GM21723 (cell line): ENCODE data around the gene PROCA1.

Source experiments
- ATAC-seq: cut with Tn5 transposase; IDR thresholded peaks from one replicate; pipeline ENCODE4 v1.9.1; 2021; ENCODE audit warnings: mild to moderate bottlenecking, moderate library complexity; ENCODE audit not compliant: unreplicated experiment

The PROCA1 gene, protein sequence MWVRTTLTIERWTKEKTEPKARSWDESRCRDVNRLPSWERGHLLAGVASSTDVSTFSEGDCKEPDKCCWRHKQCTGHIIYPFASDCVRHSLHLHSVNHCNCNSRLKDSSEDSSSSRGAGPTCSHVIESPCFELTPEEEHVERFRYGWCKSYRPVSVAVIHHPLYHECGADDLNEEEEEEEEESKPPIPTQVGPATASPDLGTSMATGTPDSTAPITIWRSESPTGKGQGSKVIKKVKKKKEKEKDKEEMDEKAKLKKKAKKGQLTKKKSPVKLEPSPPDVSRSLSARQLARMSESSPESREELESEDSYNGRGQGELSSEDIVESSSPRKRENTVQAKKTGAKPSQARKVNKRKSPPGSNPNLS

DNA sequence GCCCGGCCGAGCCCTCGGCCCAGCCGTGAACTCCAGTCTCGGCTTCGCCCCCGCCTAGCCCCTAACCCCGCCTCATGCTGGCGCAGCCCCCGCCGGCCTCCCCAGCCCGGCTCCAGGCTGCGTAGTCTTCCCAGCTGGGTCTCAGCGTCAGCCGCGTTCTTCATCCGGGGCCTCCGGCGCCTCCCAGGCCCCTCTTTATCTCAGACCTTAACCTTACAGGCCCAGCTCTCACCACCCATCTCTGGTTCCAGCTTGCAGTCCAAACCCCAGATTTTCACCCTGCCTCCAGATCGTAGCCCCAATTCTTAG is at the start of gene PROCA1:
Gene PROCA1 (minus strand): TSS at position 166 of the 309 bp plus-strand sequence. CDS start 228 bp downstream, outside the sequence.
- ATAC-seq, result peak; percentile 33

DNA sequence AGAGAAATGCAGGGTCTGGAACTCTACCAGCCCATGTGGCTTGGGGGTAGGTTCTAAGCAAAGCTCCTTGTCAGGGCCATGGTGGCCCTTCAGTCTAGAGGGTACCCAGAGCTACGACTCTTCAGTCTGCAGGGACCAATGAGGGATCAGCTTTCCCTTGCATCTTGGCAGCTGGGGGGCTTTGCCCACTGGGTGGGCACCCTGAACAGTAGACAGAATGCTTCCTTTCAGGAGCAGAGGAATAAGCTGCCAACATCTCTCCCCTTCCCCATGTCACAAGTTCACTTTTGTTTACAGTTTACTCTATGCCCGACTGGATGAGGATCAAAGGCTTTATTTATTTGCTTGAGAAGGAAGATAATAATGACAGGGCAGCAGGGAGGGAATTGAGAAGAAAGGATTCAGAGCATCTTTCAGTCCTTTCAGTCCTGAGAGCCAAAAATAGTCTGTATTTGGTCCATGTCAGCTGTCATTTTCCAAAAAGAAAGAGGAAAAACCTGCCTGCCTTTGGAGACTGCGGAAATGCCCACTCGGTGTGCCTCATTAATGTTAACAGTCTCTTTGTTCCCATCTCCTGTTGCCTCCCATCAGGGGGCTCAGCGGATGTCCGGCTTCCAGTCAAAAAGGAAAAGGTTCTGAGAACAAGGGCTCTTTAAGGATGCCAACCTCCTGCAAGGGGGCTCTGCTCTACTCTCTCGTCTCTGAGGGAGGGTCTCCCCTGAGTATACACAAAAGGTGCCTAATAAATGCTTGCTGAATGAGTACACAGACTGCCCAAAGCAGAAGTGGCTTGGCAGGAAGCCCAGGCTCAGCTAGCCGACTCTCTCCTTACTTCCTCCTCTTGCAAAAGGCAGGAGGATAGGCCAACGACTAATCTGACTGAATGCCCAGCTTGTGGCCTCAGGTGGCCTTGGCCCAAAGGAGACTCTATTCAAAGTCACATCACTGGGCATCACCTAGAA is 49.2 kb upstream of the PROCA1 start:
- ATAC-seq, result no peak

- no peak for ATAC-seq
These were observed 47.7 kb upstream of the PROCA1 start for GRCh38 chr17:28759256-28759865.

GRCh38 chr17:28758411-28759121 is 46.9 kb upstream of the PROCA1 start:
- no peak for ATAC-seq

DNA sequence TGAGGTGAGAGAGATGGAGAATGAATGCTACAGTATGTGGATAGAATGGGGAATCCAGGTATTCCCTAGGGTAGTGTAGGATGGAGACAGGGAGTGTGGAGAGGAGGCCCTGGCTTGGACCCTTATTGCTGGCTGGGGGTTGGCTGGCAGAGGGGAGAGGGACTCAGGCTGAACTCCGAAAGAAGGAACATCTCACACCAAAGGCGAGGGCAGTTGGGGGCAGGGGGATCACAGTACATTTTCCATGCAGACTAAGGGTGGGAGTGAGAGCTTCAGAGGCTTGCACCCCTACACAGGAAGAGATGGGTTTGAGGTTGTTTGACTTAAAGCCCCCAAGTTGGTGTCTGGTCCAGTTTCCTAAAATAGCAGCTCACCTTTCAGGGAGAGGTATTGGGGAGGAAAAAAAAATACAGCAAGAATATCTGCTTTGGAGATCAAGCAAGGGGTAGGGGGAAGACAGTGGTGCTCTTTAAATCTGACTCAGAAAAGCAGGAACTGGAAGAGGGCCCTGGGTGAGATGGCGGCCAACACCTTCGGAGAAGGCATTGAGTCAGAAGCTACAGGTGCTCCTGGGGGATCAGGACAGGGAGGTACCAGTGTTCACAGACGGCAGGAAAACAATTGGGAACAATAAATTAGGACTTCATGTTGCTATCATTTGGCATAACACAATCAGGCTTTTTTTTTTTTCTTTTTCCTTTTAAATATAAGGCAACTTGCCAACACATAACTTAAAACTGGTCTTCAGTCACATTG is 44.5 kb upstream of the PROCA1 start:
- ATAC-seq, result no peak

DNA sequence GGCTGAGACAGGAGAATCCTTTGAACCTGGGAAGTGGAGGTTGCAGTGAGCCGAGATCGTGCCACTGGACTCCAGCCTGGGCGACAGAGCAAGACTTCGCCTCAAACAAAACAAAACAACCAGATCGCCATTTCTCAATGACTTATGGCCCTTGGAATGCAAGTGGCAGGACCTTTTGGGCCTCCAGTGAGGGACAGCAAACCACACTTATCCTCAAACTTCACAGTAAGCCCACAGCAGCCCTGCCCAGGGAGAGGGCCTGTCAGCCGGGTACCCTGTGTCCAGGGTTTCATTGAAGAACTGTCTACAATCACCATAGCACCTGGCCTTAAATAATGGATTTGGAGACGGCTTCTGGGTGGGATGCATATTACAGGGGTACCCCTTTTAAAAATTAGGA is 43.8 kb upstream of the PROCA1 start:
- no peak for ATAC-seq

- ATAC-seq, result no peak
These were observed 40.1 kb upstream of the PROCA1 start for GRCh38 chr17:28751600-28752366.

- peak; percentile 67 for ATAC-seq
These were observed 38.7 kb upstream of the PROCA1 start for GRCh38 chr17:28750178-28751047.

DNA sequence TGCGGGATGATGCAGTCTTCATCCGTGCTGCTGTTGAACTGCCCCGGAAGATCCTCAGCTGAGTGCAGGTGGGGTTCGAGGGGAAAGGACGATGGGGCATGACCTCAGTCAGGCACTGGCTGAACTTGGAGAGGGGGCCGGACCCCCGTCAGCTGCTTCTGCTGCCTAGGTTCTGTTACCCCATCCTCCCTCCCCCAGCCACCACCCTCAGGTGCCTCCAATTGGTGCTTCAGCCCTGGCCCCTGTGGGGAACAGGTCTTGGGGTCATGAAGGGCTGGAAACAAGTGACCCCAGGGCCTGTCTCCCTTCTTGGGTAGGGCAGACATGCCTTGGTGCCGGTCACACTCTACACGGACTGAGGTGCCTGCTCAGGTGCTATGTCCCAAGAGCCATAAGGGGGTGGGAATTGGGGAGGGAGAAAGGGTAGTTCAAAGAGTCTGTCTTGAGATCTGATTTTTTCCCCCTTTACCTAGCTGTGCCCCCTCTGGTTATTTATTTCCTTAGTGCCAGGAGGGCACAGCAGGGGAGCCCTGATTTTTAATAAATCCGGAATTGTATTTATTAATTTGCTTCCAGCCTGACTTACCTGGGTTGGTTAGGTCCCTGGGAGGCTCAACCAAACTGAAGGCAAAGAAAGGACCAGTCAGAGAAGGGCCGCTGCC is 38.0 kb upstream of the PROCA1 start:
- no peak for ATAC-seq

GRCh38 chr17:28748852-28749515 is 37.3 kb upstream of the PROCA1 start:
- ATAC-seq, result no peak

DNA sequence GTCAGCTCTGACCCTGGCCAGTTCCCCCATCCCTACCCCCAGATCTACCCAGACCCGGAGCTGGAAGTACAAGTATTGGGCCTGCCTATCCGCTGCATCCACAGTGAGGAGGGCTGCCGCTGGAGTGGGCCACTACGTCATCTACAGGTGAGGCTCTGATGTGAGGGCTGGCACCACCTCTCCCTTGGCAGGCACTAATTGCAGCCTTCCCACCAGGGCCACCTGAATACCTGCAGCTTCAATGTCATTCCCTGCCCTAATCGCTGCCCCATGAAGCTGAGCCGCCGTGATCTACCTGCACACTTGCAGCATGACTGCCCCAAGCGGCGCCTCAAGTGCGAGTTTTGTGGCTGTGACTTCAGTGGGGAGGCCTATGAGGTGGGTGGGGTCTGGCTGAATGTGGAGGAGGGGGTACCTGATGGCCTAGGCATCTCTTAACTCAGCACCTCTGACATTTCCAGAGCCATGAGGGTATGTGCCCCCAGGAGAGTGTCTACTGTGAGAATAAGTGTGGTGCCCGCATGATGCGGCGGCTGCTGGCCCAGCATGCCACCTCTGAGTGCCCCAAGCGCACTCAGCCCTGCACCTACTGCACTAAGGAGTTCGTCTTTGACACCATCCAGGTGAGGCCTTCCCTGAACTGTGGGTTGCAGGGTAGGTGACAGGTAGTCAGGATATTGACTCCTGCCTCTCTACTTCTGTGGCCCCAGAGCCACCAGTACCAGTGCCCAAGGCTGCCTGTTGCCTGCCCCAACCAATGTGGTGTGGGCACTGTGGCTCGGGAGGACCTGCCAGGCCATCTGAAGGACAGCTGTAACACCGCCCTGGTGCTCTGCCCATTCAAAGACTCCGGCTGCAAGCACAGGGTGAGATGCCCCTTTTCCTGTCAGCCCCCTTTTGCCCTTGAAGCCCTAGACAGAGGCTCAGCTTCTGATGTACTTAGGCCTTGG is 36.4 kb upstream of the PROCA1 start:
- ATAC-seq, result no peak

- ATAC-seq, result no peak
These were observed 35.5 kb upstream of the PROCA1 start for GRCh38 chr17:28747051-28747691.

- no peak for ATAC-seq
These were observed 34.9 kb upstream of the PROCA1 start for GRCh38 chr17:28746611-28747050.

DNA sequence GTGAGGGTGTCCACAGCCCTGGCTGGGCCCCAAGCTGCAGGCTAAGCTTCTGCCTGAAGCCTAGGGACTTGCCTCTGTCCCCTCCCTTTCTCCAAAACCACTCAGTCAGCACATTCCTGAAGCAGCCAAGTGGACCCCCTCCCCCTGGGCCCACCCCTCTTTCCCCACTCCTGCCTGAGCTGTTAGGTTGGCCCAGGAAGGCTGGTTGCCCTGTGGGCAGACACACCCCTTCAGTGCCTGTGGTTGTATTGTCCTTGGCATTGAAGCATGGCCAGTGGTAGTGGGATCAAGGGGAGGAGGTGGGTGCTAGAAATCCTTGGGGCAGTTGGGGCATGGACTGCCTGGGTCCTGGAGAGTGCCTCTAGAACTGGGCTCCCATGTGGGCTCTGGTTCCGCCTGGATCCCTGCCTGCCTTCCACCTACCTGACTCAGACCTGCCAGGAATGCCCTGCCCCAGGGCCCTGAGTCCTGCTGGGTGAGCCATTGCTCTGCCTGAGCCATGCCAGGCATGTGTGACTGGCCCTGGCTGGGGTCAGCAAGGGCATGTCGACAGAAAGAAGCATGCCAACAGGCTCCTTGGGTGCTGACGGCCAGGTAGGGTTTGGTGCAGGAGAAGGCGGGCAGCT is 34.2 kb upstream of the PROCA1 start:
- ATAC-seq, result no peak
